ENCODE data around the gene PHOX2B. TPM values are rescaled to one million over a fixed set of nuclear protein-coding genes. Genes with fewer than 3 reads are reported as not detected.

Gene PHOX2B
- total and polyA plus RNA-seq, 7 experiments from 2014 or later = not detected

GRCh38 chr4:41727861-41728572 lies 20.5 kb downstream of the PHOX2B start:
- intact Hi-C loops (cut with micrococcal nuclease) = no loop called here
- no peaks in the 10 kb centered on the region for H3K9me3 ChIP-seq (ENCODE audit: control insufficient read depth in 2 of 3, low read length in 3 of 3)
- no peak overlapping the region for H3K27ac ChIP-seq (ENCODE audit: low read depth, low read length)
- H3K4me3 ChIP-seq (ENCODE audit: low read length) = no peak overlapping the region
- no peaks in the 10 kb centered on the region for H3K27me3 ChIP-seq (ENCODE audit: control insufficient read depth in 2 of 2, insufficient read depth in 2 of 2, low read length in 2 of 2)
- ChIA-PET CTCF (no interaction called here), POLR2A (no interaction called here)
- H3K27me3 Mint-ChIP-seq = peaks cover 5 to 17% (median 5%) of the 10 kb centered on the region in 5 donors
- H3K36me3 Mint-ChIP-seq = no peaks in the 10 kb centered on the region
- DNase-seq (no peak), ATAC-seq (no peak)
- H3K27ac Mint-ChIP-seq = no peak overlapping the region
- H3K4me1 Mint-ChIP-seq = no peaks in the 10 kb centered on the region
- H3K4me3 Mint-ChIP-seq = no peak overlapping the region
- peaks cover 3 to 26% (median 10%) of the 10 kb centered on the region in 11 donors for H3K9me3 Mint-ChIP-seq
- H3K4me1 ChIP-seq (ENCODE audit: control insufficient read depth in 2 of 2, insufficient read depth in 2 of 2, low read length in 2 of 2) = no peaks in the 10 kb centered on the region
- no peaks in the 10 kb centered on the region for H3K36me3 ChIP-seq (ENCODE audit: control insufficient read depth in 2 of 3, insufficient read depth in 3 of 3, low read length in 3 of 3)

- DNase-seq = no peak
- Mint-ChIP-seq H3K4me3 (no peak overlapping the region), H3K27me3 (peaks cover 3 to 15% (median 9%) of the 10 kb centered on the region in 5 donors), H3K27ac (no peak overlapping the region), H3K9me3 (peaks cover 3 to 24% (median 10%) of the 10 kb centered on the region in 11 donors), H3K4me1 (no peaks in the 10 kb centered on the region), H3K36me3 (no peaks in the 10 kb centered on the region)
- no peaks in the 10 kb centered on the region for H3K27me3 ChIP-seq (ENCODE audit: control insufficient read depth in 2 of 2, insufficient read depth in 2 of 2, low read length in 2 of 2)
- no peaks in the 10 kb centered on the region for H3K4me1 ChIP-seq (ENCODE audit: control insufficient read depth in 2 of 2, insufficient read depth in 2 of 2, low read length in 2 of 2)
- no peak for ATAC-seq
- POLR2A ChIA-PET = no interaction called here
- CTCF ChIA-PET = no interaction called here
- intact Hi-C loops (cut with micrococcal nuclease) = no loop called here
- H3K36me3 ChIP-seq (ENCODE audit: control insufficient read depth in 2 of 3, insufficient read depth in 3 of 3, low read length in 3 of 3) = no peaks in the 10 kb centered on the region
- H3K27ac ChIP-seq (ENCODE audit: low read depth, low read length) = no peak overlapping the region
- no peak overlapping the region for H3K4me3 ChIP-seq (ENCODE audit: low read length)
- no peaks in the 10 kb centered on the region for H3K9me3 ChIP-seq (ENCODE audit: control insufficient read depth in 2 of 3, low read length in 3 of 3)
Observed at GRCh38 chr4:41725254-41725653, 23.3 kb downstream of the PHOX2B start.

GRCh38 chr4:41723286-41723685 lies 25.2 kb downstream of the PHOX2B start:
- Histone ChIP-seq H3K36me3 (ENCODE audit: control insufficient read depth in 2 of 3, insufficient read depth in 3 of 3, low read length in 3 of 3) (no peaks in the 10 kb centered on the region), H3K27ac (ENCODE audit: low read depth, low read length) (no peak overlapping the region), H3K27me3 (ENCODE audit: control insufficient read depth in 2 of 2, insufficient read depth in 2 of 2, low read length in 2 of 2) (no peaks in the 10 kb centered on the region), H3K4me1 (ENCODE audit: control insufficient read depth in 2 of 2, insufficient read depth in 2 of 2, low read length in 2 of 2) (no peaks in the 10 kb centered on the region), H3K4me3 (ENCODE audit: low read length) (no peak overlapping the region), H3K9me3 (ENCODE audit: control insufficient read depth in 2 of 3, low read length in 3 of 3) (no peaks in the 10 kb centered on the region)
- Mint-ChIP-seq H3K27ac (no peak overlapping the region), H3K9me3 (peaks cover 0 to 28% (median 12%) of the 10 kb centered on the region in 11 donors), H3K4me3 (no peak overlapping the region), H3K4me1 (no peaks in the 10 kb centered on the region), H3K36me3 (peaks cover 0 to 3% (median 0%) of the 10 kb centered on the region in 5 donors), H3K27me3 (peaks cover 0 to 13% (median 9%) of the 10 kb centered on the region in 5 donors)
- POLR2A ChIA-PET = no interaction called here
- DNase-seq = no peak
- CTCF ChIA-PET = no interaction called here
- intact Hi-C loops (cut with micrococcal nuclease) = no loop called here
- no peak for ATAC-seq

- intact Hi-C loops (cut with micrococcal nuclease) = no loop called here
- H3K4me3 Mint-ChIP-seq = no peak overlapping the region
- H3K27ac Mint-ChIP-seq = no peak overlapping the region
- H3K4me3 ChIP-seq (ENCODE audit: low read length) = no peak overlapping the region
- H3K4me1 ChIP-seq (ENCODE audit: control insufficient read depth in 2 of 2, insufficient read depth in 2 of 2, low read length in 2 of 2) = no peaks in the 10 kb centered on the region
- DNase-seq = no peak
- ATAC-seq = no peak
- H3K4me1 Mint-ChIP-seq = no peaks in the 10 kb centered on the region
- no peaks in the 10 kb centered on the region for H3K27me3 ChIP-seq (ENCODE audit: control insufficient read depth in 2 of 2, insufficient read depth in 2 of 2, low read length in 2 of 2)
- ChIA-PET POLR2A (no interaction called here), CTCF (no interaction called here)
- H3K27ac ChIP-seq (ENCODE audit: low read depth, low read length) = no peak overlapping the region
- H3K36me3 Mint-ChIP-seq = peaks cover 0 to 3% (median 0%) of the 10 kb centered on the region in 5 donors
- H3K36me3 ChIP-seq (ENCODE audit: control insufficient read depth in 2 of 3, insufficient read depth in 3 of 3, low read length in 3 of 3) = no peaks in the 10 kb centered on the region
- no peaks in the 10 kb centered on the region for H3K9me3 ChIP-seq (ENCODE audit: control insufficient read depth in 2 of 3, low read length in 3 of 3)
- peaks cover 0 to 16% (median 9%) of the 10 kb centered on the region in 5 donors for H3K27me3 Mint-ChIP-seq
- peaks cover 0 to 28% (median 11%) of the 10 kb centered on the region in 11 donors for H3K9me3 Mint-ChIP-seq
Observed at GRCh38 chr4:41722181-41722580, 26.3 kb downstream of the PHOX2B start.

- peaks cover 0 to 14% (median 0%) of the 10 kb centered on the region in 11 donors for H3K9me3 Mint-ChIP-seq
- Histone ChIP-seq H3K4me1 (ENCODE audit: control insufficient read depth in 2 of 2, insufficient read depth in 2 of 2, low read length in 2 of 2) (no peaks in the 10 kb centered on the region), H3K27ac (ENCODE audit: low read depth, low read length) (no peak overlapping the region), H3K9me3 (ENCODE audit: control insufficient read depth in 2 of 3, low read length in 3 of 3) (no peaks in the 10 kb centered on the region), H3K4me3 (ENCODE audit: low read length) (no peak overlapping the region), H3K36me3 (ENCODE audit: control insufficient read depth in 2 of 3, insufficient read depth in 3 of 3, low read length in 3 of 3) (no peaks in the 10 kb centered on the region), H3K27me3 (ENCODE audit: control insufficient read depth in 2 of 2, insufficient read depth in 2 of 2, low read length in 2 of 2) (no peaks in the 10 kb centered on the region)
- ChIA-PET CTCF (no interaction called here), POLR2A (no interaction called here)
- no peak overlapping the region for H3K4me3 Mint-ChIP-seq
- intact Hi-C loops (cut with micrococcal nuclease) = no loop called here
- H3K27me3 Mint-ChIP-seq = peaks cover 0 to 17% (median 9%) of the 10 kb centered on the region in 5 donors
- H3K4me1 Mint-ChIP-seq = no peaks in the 10 kb centered on the region
- H3K27ac Mint-ChIP-seq = no peak overlapping the region
- peaks cover 0 to 3% (median 0%) of the 10 kb centered on the region in 5 donors for H3K36me3 Mint-ChIP-seq
- DNase-seq = no peak
- ATAC-seq = no peak
Observed at GRCh38 chr4:41719417-41719816, 29.1 kb downstream of the PHOX2B start.

GRCh38 chr4:41718907-41719306 lies 29.6 kb downstream of the PHOX2B start:
- intact Hi-C loops (cut with micrococcal nuclease) = no loop called here
- Mint-ChIP-seq H3K4me3 (no peak overlapping the region), H3K27me3 (peaks cover 0 to 17% (median 9%) of the 10 kb centered on the region in 5 donors), H3K9me3 (peaks cover 0 to 14% (median 0%) of the 10 kb centered on the region in 11 donors), H3K4me1 (no peaks in the 10 kb centered on the region), H3K27ac (no peak overlapping the region), H3K36me3 (peaks cover 0 to 3% (median 0%) of the 10 kb centered on the region in 5 donors)
- H3K27ac ChIP-seq (ENCODE audit: low read depth, low read length) = no peak overlapping the region
- no peak overlapping the region for H3K4me3 ChIP-seq (ENCODE audit: low read length)
- no peaks in the 10 kb centered on the region for H3K36me3 ChIP-seq (ENCODE audit: control insufficient read depth in 2 of 3, insufficient read depth in 3 of 3, low read length in 3 of 3)
- H3K4me1 ChIP-seq (ENCODE audit: control insufficient read depth in 2 of 2, insufficient read depth in 2 of 2, low read length in 2 of 2) = no peaks in the 10 kb centered on the region
- no peaks in the 10 kb centered on the region for H3K27me3 ChIP-seq (ENCODE audit: control insufficient read depth in 2 of 2, insufficient read depth in 2 of 2, low read length in 2 of 2)
- CTCF ChIA-PET = no interaction called here
- ATAC-seq = no peak
- no peaks in the 10 kb centered on the region for H3K9me3 ChIP-seq (ENCODE audit: control insufficient read depth in 2 of 3, low read length in 3 of 3)
- DNase-seq = no peak
- POLR2A ChIA-PET = no interaction called here

- Histone ChIP-seq H3K4me1 (ENCODE audit: control insufficient read depth in 2 of 2, insufficient read depth in 2 of 2, low read length in 2 of 2) (no peaks in the 10 kb centered on the region), H3K9me3 (ENCODE audit: control insufficient read depth in 2 of 3, low read length in 3 of 3) (no peaks in the 10 kb centered on the region), H3K36me3 (ENCODE audit: control insufficient read depth in 2 of 3, insufficient read depth in 3 of 3, low read length in 3 of 3) (no peaks in the 10 kb centered on the region), H3K4me3 (ENCODE audit: low read length) (no peak overlapping the region), H3K27me3 (ENCODE audit: control insufficient read depth in 2 of 2, insufficient read depth in 2 of 2, low read length in 2 of 2) (peaks cover 0 to 3% of the 10 kb centered on the region in 2 donors), H3K27ac (ENCODE audit: low read depth, low read length) (no peak overlapping the region)
- intact Hi-C loops (cut with micrococcal nuclease) = no loop called here
- Mint-ChIP-seq H3K4me1 (no peaks in the 10 kb centered on the region), H3K36me3 (peaks cover 0 to 3% (median 0%) of the 10 kb centered on the region in 5 donors), H3K4me3 (no peak overlapping the region), H3K27ac (no peak overlapping the region), H3K9me3 (peaks cover 0 to 12% (median 0%) of the 10 kb centered on the region in 11 donors), H3K27me3 (peaks cover 0 to 11% (median 7%) of the 10 kb centered on the region in 5 donors)
- ChIA-PET POLR2A (no interaction called here), CTCF (no interaction called here)
- ATAC-seq (no peak), DNase-seq (no peak)
Observed at GRCh38 chr4:41715155-41715554, 33.4 kb downstream of the PHOX2B start.

All from naive thymus-derived CD4-positive, alpha-beta T cell (primary cell).